H54 (cell line): Measurements from ENCODE around the gene ZFHX3.

ENCODE experiments used
- DNase-seq: peaks from one replicate; pipeline ENCODE4 v3.0.0; 2011; ENCODE audit warnings: low spot score, mixed read lengths; ENCODE audit not compliant: insufficient read length
- FAIRE-seq: peaks from 3 replicates; lab custom pipeline; 2011; peaks lifted over from hg19 to GRCh38; lab: Jason Lieb, UNC
- POLR2A ChIP-seq: IDR thresholded peaks from 2 replicates; pipeline ENCODE4 v1.6.1; 2011; ENCODE audit warnings: low read depth, mild to moderate bottlenecking, low read length

Gene ZFHX3

GRCh38 chr16:72958522-72959076, 89.3 kb downstream of the ZFHX3 start:
- TF ChIP-seq POLR2A: no peak
- DNase-seq (no peak), FAIRE-seq (no peak)

GRCh38 chr16:72957303-72958277, 90.3 kb downstream of the ZFHX3 start:
- no peak for FAIRE-seq
- DNase-seq: no peak
- TF ChIP-seq POLR2A: no peak

GRCh38 chr16:72956124-72957064, 91.5 kb downstream of the ZFHX3 start:
- no peak for TF ChIP-seq POLR2A
- DNase-seq (no peak), FAIRE-seq (no peak)

- no peak for FAIRE-seq
- no peak for TF ChIP-seq POLR2A
- DNase-seq: no peak
These were observed 95.1 kb downstream of the ZFHX3 start for GRCh38 chr16:72952811-72953271.

- no peak for FAIRE-seq
- TF ChIP-seq POLR2A: no peak
- DNase-seq: no peak
These were observed 95.5 kb downstream of the ZFHX3 start for GRCh38 chr16:72952404-72952803.

GRCh38 chr16:72951916-72952315, 96.0 kb downstream of the ZFHX3 start:
- DNase-seq: no peak
- no peak for TF ChIP-seq POLR2A
- FAIRE-seq: no peak

- TF ChIP-seq POLR2A: no peak
- no peak for FAIRE-seq
These were observed 97.3 kb downstream of the ZFHX3 start for GRCh38 chr16:72950669-72951068.

GRCh38 chr16:72948238-72948829, 99.6 kb downstream of the ZFHX3 start:
- TF ChIP-seq POLR2A: no peak
- no peak for DNase-seq
- FAIRE-seq: no peak

More at GRCh38 chr16:72950669-72951068, 97.3 kb downstream of the ZFHX3 start:
- no peak for DNase-seq

GRCh38 chr16:72947379-72948237, 100.3 kb downstream of the ZFHX3 start:
- DNase-seq: no peak
- FAIRE-seq: no peak
- TF ChIP-seq POLR2A: no peak

- no peak for DNase-seq
- no peak for TF ChIP-seq POLR2A
- FAIRE-seq: no peak
These were observed 101.3 kb downstream of the ZFHX3 start for GRCh38 chr16:72946474-72947194.

GRCh38 chr16:72946063-72946462, 101.9 kb downstream of the ZFHX3 start:
- TF ChIP-seq POLR2A: no peak
- FAIRE-seq: no peak
- DNase-seq: no peak

- no peak for TF ChIP-seq POLR2A
- FAIRE-seq: no peak
- DNase-seq: no peak
These were observed 102.3 kb downstream of the ZFHX3 start for GRCh38 chr16:72945611-72946010.
